ENCODE measurements around the gene NCAPH2.
A peak's percentile ranks its signal among the peaks of the same experiment; 100 is the strongest.

NCAPH2 gene

GRCh38 chr22:50522208-50522805 lies 14.3 kb downstream of the NCAPH2 start:
- Histone ChIP-seq H3K36me3 (peaks cover 57% of the 10 kb centered on the region), H3K4me3 (ENCODE audit: low read depth, low read length) (no peak overlapping the region), H3K9me3 (no peaks in the 10 kb centered on the region), H3K4me1 (peaks cover 12% of the 10 kb centered on the region; the same call in 1 of the 2 replicates), H3K27me3 (no peaks in the 10 kb centered on the region)
- DNase-seq = no peak
- TF ChIP-seq CTCF (IDR thresholded peaks at IDR 0.05; ENCODE audit: low read depth, low read length) = no peak

GRCh38 chr22:50522806-50523438 lies 14.9 kb downstream of the NCAPH2 start:
- H3K4me3 ChIP-seq (ENCODE audit: low read depth, low read length) = no peak overlapping the region
- H3K36me3 ChIP-seq = peaks cover 51% of the 10 kb centered on the region
- DNase-seq = no peak
- H3K27me3 ChIP-seq = no peaks in the 10 kb centered on the region
- H3K4me1 ChIP-seq = peaks cover 13% of the 10 kb centered on the region; the same call in 1 of the 2 replicates
- H3K9me3 ChIP-seq = no peaks in the 10 kb centered on the region
- TF ChIP-seq CTCF (IDR thresholded peaks at IDR 0.05; ENCODE audit: low read depth, low read length) = no peak

GRCh38 chr22:50523458-50523805 lies 15.4 kb downstream of the NCAPH2 start:
- Histone ChIP-seq H3K36me3 (peaks cover 48% of the 10 kb centered on the region), H3K9me3 (no peaks in the 10 kb centered on the region), H3K4me1 (peaks cover 13% of the 10 kb centered on the region; the same call in 1 of the 2 replicates), H3K4me3 (ENCODE audit: low read depth, low read length) (no peak overlapping the region), H3K27me3 (no peaks in the 10 kb centered on the region)
- DNase-seq = no peak
- TF ChIP-seq CTCF (IDR thresholded peaks at IDR 0.05; ENCODE audit: low read depth, low read length) = no peak

- DNase-seq = peak; percentile 78
- no peaks in the 10 kb centered on the region for H3K27me3 ChIP-seq
- H3K4me3 ChIP-seq (ENCODE audit: low read depth, low read length) = peak overlapping the region; percentile 85
- H3K36me3 ChIP-seq = peaks cover 42% of the 10 kb centered on the region
- no peaks in the 10 kb centered on the region for H3K9me3 ChIP-seq
- TF ChIP-seq CTCF (IDR thresholded peaks at IDR 0.05; ENCODE audit: low read depth, low read length) = no peak
- H3K4me1 ChIP-seq = peaks cover 13% of the 10 kb centered on the region; the same call in 1 of the 2 replicates
Observed at GRCh38 chr22:50523806-50524675, 16.0 kb downstream of the NCAPH2 start.

- no peak for DNase-seq
- H3K4me1 ChIP-seq = peaks cover 13% of the 10 kb centered on the region; the same call in 1 of the 2 replicates
Observed at GRCh38 chr22:50524676-50525103, 16.7 kb downstream of the NCAPH2 start.

More at GRCh38 chr22:50524676-50525103, 16.7 kb downstream of the NCAPH2 start:
- Histone ChIP-seq H3K9me3 (no peaks in the 10 kb centered on the region), H3K27me3 (peaks cover 6% of the 10 kb centered on the region), H3K36me3 (peaks cover 35% of the 10 kb centered on the region), H3K4me3 (ENCODE audit: low read depth, low read length) (peak overlapping the region; percentile 85)
- no peak for TF ChIP-seq CTCF (IDR thresholded peaks at IDR 0.05; ENCODE audit: low read depth, low read length)

All from BE2C (cell line).